ENCODE data around the gene PRPF6.

PRPF6 gene

DNA sequence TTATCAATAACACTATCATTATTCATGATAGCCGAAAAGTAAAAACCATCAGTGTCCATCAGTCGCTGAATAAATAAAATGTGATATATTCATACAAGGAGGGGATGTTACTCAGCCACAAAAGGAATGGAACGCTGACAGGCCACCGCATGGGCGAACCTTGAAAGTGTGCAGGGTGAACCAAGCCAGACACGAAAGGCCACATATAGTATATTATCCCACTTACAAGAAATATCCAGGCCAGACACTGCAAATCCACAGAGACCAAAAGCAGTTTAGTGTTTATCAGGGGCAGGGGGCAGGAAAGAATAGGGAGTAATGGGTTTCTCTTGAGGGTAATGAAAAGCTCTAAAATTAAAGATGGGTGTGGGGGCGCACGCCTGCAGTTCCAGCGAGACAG is 62.8 kb downstream of the PRPF6 start:
- peak overlapping the region; percentile 72 for H3K27ac ChIP-seq
- TF ChIP-seq ZFX (IDR thresholded peaks at IDR 0.05; ENCODE audit: borderline replicate concordance): no peak
- TF ChIP-seq, protein P1, sequence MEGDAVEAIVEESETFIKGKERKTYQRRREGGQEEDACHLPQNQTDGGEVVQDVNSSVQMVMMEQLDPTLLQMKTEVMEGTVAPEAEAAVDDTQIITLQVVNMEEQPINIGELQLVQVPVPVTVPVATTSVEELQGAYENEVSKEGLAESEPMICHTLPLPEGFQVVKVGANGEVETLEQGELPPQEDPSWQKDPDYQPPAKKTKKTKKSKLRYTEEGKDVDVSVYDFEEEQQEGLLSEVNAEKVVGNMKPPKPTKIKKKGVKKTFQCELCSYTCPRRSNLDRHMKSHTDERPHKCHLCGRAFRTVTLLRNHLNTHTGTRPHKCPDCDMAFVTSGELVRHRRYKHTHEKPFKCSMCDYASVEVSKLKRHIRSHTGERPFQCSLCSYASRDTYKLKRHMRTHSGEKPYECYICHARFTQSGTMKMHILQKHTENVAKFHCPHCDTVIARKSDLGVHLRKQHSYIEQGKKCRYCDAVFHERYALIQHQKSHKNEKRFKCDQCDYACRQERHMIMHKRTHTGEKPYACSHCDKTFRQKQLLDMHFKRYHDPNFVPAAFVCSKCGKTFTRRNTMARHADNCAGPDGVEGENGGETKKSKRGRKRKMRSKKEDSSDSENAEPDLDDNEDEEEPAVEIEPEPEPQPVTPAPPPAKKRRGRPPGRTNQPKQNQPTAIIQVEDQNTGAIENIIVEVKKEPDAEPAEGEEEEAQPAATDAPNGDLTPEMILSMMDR (IDR thresholded peaks at IDR 0.05): no peak

DNA sequence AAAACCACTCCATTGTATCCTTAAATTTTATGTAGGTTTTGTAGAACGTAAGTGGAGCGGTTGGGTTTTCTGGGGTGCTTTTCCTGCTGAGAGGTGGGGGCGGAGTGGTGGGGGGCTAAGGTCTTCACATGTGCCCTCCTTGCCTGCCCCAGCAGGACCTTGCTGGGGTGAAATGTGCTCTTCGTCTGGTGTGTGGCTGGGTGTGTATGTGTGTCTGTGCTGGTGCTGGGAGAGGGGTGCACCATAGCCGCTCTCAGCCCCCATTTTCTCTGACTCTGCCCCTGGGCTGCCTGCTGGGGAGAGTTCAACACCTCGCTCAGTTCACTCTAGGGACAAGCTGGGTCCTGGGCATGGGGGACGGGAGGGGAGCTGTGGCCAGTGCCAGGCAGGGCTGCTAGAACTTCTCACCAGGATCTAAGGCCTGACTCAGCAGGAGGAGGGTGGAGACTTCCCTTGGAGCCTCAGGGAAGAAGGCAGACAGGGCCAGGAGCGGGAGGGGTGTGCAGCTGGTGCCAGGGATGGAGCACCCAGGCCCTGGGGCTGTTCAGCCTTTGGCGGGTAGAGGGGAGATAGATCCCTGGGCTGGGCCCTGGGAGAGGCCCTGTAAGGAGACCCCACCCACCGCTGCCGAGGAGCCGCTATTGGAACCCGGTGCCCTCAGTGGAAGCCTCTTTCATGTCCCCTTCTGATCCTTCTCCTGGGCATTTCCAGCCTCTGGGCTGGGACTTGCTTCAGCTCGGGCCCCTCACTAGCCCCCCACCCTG is 63.7 kb downstream of the PRPF6 start:
- TF ChIP-seq, protein P1 (IDR thresholded peaks at IDR 0.05): no peak
- TF ChIP-seq ZFX (IDR thresholded peaks at IDR 0.05; ENCODE audit: borderline replicate concordance): no peak
- H3K27ac ChIP-seq: peak overlapping the region; percentile 72

DNA sequence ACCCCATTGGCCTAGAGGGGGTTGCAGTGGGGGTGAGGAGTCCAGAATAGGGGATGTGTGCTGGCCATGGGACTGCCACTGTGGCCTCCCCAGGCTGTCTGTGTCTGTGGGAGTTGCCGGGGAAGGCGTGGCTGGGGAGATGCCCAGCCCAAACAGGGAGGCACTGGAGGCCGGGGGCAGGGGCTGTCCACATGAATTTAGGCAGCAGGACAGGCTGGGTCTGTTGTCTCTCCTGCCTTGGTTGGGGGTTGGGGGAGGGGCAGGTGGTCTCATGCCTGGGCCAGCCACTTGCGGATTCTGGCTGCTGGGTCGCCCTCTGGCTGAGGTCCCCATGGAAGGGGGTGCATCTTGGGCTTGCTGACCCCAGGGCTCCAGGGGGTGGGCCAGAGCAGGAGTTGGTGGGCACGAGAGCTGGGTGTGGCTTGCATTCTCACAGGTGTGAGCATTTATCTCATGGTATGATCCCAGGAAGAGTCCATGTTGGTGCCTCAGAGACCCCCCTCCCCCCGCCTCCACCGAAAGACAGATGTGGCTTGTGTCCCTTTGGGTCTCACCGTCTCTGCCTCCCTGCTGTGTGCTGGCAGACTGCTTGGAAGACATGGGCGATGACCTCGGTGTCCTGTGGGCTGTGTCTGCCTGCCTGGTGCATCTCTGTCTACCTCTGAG is 64.5 kb downstream of the PRPF6 start:
- TF ChIP-seq ZFX (IDR thresholded peaks at IDR 0.05; ENCODE audit: borderline replicate concordance): no peak
- TF ChIP-seq, protein P1 (IDR thresholded peaks at IDR 0.05): no peak
- peak overlapping the region; percentile 72 for H3K27ac ChIP-seq

DNA sequence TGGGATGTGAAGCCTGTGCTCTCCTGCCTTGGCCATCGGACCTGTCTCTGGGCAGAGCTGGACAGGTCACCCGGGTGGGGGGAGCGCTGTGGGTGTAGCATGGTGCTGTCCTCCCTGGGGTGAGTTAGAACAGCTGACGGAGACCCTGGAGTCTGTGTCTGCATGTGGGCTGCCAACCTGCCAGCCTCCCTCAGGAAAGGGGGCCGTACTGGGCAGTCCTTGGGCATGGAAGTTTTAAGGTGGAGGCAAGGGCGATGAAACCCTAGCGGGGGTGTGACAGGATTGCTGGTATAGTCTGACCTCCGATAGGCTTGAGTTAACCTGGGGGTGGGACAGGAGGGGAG is 66.1 kb downstream of the PRPF6 start:
- TF ChIP-seq, protein P1 (IDR thresholded peaks at IDR 0.05): no peak
- no peak for TF ChIP-seq ZFX (IDR thresholded peaks at IDR 0.05; ENCODE audit: borderline replicate concordance)
- H3K27ac ChIP-seq: no peak overlapping the region

DNA sequence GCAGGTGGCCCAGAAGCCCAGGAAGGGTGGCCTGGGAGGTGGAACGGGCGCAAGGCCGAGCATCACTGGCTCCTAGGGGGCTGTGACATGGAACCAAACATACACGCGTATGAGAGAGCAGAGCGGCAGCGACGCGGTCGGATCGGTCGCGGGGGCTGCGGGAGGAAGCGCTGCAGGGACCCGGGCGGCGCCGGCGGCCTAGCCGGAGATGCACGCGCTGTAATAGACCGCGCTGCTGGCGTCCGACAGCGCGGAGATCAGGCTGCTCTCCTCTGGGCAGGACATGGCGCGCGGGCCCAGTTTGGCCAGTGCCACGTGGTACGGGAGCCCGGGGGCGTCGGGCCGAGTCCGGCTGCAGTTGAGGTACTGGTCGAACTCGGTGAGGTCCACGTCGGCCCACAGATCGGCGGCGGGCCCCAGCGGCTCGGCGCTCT is 67.1 kb downstream of the PRPF6 start:
- no peak overlapping the region for H3K27ac ChIP-seq
- TF ChIP-seq, protein P1 (IDR thresholded peaks at IDR 0.05): no peak
- no peak for TF ChIP-seq ZFX (IDR thresholded peaks at IDR 0.05; ENCODE audit: borderline replicate concordance)

DNA sequence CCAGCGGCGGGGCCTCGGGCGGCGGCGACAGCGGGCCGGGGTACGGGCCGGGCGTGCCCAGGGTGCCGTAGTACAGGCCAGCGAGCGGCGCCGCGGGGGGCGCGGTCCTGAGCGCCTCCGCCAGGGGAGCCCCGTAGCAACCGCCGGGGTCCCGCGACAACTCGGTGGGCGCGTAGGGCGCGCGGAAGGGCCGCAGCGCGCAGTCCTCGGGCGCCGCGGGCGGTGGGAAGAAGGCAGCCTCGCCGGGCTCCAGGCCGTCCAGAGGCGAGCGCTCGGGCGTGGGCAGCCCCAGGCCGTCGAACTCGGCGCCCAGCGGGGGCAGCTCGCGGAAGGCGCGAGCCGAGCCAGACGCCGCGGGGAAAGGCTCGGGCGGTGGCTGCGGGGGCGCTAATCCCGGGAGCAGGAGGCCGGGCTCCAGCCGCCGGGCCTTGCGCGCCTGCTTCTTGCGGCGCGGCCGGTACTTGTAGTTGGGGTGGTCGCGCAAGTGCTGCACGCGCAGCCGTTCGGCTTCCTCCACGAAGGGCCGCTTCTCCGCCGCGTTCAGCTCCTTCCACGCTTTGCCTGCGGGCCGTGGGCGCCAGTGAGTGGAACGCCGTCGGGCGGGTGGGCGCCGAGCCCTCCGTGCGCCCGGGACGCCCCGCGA is 67.6 kb downstream of the PRPF6 start:
- TF ChIP-seq ZFX (IDR thresholded peaks at IDR 0.05; ENCODE audit: borderline replicate concordance): no peak
- TF ChIP-seq, protein P1 (IDR thresholded peaks at IDR 0.05): no peak
- no peak overlapping the region for H3K27ac ChIP-seq

Data from 22Rv1 (cell line).